Activated naive CD4-positive, alpha-beta T cell treated with anti-CD3 and anti-CD28 coated beads, Interleukin-2, amount 50 U/mL, for 24 hours (primary cell): ENCODE data around the gene NOTO.
A peak's percentile ranks its signal among the peaks of the same experiment; 100 is the strongest.
"Not testable (repeated sequence)": the region's sequence is repeated elsewhere in the genome, so short reads cannot be mapped to it uniquely, and the experiment has no call there.

Experiments used
- H3K27ac Mint-ChIP-seq: one replicate; pipeline ENCODE4 v1.8.0; 2021; ENCODE audit warnings: mild to moderate bottlenecking, mixed read lengths
- H3K27me3 Mint-ChIP-seq: one replicate; pipeline ENCODE4 v1.8.0; 2021; ENCODE audit warnings: mixed read lengths
- H3K36me3 Mint-ChIP-seq: one replicate; pipeline ENCODE4 v1.8.0; 2021; ENCODE audit warnings: mixed read lengths
- H3K4me1 Mint-ChIP-seq: one replicate; pipeline ENCODE4 v1.8.0; 2021; ENCODE audit warnings: mixed read lengths
- H3K4me3 Mint-ChIP-seq: one replicate; pipeline ENCODE4 v1.8.0; 2021; ENCODE audit warnings: mild to moderate bottlenecking, mixed read lengths
- H3K9me3 Mint-ChIP-seq: one replicate; pipeline ENCODE4 v1.8.0; 2021; ENCODE audit warnings: mixed read lengths

The NOTO gene, protein sequence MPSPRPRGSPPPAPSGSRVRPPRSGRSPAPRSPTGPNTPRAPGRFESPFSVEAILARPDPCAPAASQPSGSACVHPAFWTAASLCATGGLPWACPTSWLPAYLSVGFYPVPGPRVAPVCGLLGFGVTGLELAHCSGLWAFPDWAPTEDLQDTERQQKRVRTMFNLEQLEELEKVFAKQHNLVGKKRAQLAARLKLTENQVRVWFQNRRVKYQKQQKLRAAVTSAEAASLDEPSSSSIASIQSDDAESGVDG

DNA sequence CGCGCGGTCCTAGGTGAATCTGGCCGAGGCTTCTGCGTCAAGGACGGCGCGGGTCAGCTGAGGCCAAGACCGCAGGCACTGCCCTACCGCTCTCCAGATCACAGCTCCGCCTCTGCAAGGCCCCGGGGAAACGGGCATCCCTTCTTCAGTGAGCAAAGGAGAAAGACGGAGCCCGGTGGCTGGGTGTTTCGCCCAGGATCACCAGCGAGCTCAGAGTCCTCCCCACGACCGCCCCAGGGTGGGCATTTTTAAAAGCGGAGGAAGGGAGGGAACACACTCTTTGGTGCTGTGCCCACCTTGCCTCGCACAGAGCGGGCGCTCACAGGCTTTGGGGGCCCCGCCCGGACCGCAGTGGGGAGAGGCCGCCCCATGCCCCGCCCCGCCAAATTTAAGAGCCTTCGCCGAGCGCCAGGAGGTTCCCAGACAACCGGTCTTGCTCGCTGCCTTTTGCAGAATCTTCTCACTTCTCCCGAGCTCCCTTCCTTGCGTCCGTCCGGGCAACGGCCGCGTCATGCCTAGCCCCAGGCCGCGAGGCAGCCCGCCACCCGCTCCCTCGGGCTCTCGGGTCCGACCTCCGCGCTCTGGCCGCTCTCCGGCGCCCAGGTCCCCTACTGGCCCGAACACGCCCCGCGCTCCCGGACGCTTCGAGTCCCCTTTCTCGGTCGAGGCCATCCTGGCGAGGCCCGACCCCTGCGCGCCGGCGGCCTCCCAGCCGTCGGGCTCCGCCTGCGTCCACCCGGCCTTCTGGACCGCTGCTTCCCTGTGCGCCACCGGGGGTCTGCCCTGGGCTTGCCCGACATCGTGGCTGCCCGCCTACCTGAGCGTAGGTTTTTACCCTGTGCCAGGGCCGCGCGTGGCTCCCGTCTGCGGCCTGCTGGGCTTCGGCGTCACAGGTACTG lies at the start of gene NOTO:
Gene NOTO, plus strand, starts transcription at position 419 of the 899 bp plus-strand sequence. Its CDS starts 93 bp downstream, at position 512.
- Mint-ChIP-seq H3K36me3 (no peaks in the 10 kb centered on the region), H3K9me3 (no peaks in the 10 kb centered on the region), H3K27me3 (peaks cover 34% of the 10 kb centered on the region), H3K4me1 (peaks cover 6% of the 10 kb centered on the region), H3K4me3 (peak within 1 kb of the TSS; percentile 73), H3K27ac (no peak within 1 kb of the TSS)

DNA sequence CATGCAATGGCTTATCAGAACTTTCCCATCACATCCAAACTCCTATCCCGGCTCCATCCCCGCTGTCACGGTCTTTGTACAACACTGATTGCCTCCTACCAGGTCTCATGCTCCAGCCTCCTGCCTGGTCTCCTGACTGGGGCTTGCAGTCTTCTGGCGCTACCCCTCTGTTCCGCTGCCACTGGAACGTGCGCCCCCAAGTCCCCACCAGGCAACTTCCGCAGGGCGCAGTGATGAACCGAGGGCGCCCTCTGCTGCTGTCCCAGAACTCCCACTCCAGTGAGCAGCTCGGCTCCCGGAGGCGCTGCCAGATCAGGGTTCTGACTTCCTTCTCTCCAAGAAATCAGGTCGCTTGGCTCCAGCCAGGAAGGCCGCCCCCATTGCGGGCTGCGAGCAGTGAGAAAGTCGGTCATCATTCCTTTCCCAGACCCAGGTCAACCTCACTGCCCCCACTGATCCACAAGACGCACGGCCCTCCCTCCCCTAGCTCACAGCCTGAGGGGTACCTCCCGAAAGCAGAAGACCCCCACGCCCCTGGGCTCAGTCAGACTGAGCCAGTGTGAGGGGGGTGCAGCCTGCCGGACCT lies 45.7 kb upstream of the NOTO start:
- Mint-ChIP-seq H3K4me3 (no peak overlapping the region), H3K27me3 (peaks cover 33% of the 10 kb centered on the region), H3K4me1 (no peaks in the 10 kb centered on the region), H3K27ac (no peak overlapping the region), H3K36me3 (no peaks in the 10 kb centered on the region), H3K9me3 (no peaks in the 10 kb centered on the region)

DNA sequence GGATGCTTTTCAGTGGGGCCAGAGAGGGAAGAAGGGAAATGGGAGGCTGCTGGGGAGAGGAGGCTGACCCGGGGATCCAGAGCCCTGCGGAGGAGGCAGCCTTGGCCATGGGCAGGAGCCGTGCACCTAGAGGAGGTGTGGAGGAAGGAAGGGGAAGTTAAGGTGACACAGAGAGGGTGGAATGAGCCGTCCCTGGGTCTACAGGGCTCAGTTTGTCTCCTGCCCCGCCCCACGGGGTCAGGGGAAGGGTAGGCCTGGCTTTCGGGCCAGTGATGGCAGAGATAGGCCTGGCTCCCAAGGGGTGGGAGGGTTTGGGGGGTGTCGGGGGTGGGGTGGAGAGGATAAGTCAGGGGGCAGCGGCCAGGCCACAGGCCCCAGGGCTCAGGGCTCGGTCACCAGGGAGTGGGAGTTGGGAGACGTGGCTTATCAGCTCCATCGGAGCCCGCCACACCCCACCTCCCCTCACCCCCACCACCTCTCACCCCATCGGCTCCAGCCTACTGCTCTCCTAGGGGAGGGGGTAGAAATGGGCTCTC lies 39.5 kb upstream of the NOTO start:
- no peak overlapping the region for H3K27ac Mint-ChIP-seq
- H3K36me3 Mint-ChIP-seq = no peaks in the 10 kb centered on the region
- no peaks in the 10 kb centered on the region for H3K9me3 Mint-ChIP-seq
- no peaks in the 10 kb centered on the region for H3K4me1 Mint-ChIP-seq
- peaks cover 12% of the 10 kb centered on the region for H3K27me3 Mint-ChIP-seq
- H3K4me3 Mint-ChIP-seq = no peak overlapping the region

DNA sequence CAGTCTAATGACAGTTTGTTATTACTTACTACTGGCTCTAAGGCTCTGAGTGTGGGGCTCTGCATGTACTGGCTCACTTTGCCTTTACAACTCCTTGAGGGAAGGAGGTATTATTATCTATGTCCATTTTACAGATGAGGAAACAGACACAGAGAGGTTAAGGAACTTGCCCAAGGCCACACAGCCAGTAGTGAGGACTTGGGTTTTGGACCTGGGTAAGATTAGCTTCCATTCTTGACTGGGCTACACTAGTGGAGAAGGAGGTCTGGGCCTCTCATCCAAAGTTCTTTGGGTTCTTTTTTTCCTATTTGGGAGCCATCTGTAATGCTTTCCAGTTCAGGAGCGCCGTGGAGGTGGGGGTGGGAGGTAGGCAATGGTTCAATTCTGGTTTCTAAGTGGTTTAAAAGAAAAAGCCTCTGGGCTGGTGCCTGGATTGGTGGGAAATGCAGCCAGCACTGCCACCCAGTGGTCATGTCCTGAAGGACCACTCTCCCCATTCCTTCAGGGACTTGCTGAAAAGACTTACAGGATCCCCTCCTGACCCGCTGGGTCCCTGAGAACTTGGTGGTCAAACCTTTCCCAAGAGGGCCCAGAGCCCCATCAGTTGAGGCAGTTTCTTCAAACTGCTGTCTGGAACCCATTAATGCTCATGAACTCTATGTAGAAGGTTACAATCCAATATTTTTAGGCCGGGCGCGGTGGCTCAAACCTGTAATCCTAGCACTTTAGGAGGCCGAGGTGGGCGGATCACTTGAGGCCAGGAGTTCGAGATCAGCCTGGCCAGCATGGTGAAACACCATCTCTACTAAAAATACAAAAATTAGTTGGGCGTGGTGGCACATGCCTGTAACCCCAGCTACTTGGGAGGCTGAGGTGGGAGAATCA lies 38.6 kb upstream of the NOTO start:
- Mint-ChIP-seq H3K4me3 (no peak overlapping the region), H3K36me3 (no peaks in the 10 kb centered on the region), H3K27me3 (peaks cover 8% of the 10 kb centered on the region), H3K4me1 (no peaks in the 10 kb centered on the region), H3K27ac (no peak overlapping the region), H3K9me3 (no peaks in the 10 kb centered on the region)

DNA sequence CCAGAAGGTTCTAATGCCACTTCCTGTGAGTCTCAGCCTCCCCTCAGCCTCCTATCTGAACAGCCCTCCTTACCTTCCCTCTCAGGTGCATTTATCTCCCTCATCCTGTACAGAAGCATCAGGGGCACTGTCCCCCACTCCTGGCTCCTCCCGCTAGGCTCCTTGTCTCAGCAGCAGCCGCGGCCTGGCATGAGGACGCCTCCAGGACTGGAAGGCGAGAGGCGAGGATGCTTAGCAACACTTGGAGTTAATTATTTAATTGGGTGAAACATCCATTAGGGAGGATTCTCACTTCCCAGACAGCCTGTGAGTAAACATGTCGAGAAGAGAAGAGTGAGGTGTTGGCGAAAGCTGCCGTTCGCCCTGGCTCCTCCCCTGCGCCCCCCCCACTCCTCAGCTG lies 36.4 kb upstream of the NOTO start:
- not testable (repeated sequence) for H3K36me3 Mint-ChIP-seq, H3K4me1 Mint-ChIP-seq, H3K9me3 Mint-ChIP-seq, H3K27me3 Mint-ChIP-seq, H3K4me3 Mint-ChIP-seq, H3K27ac Mint-ChIP-seq

DNA sequence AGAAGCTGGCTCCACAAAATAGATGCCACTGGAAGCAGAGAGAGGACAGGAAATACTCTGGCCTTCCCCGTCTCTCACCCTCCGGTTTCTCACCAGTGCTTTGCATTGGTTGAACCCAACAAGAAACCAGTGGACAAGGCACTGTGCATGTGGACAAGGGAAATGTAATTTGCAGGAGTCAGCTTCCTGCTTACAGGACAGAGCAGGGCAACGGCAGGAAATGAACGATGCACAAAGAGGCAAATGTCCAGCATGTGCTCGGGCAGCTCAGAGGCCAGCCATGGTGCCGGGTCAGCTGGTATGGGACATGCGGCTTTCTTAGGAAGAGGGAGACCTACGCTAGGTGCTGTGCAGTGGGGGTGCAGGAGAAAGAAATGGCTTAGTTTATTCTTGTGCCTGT lies 35.6 kb upstream of the NOTO start:
- not testable (repeated sequence) for H3K4me3 Mint-ChIP-seq, H3K27me3 Mint-ChIP-seq, H3K4me1 Mint-ChIP-seq, H3K36me3 Mint-ChIP-seq, H3K27ac Mint-ChIP-seq, H3K9me3 Mint-ChIP-seq

DNA sequence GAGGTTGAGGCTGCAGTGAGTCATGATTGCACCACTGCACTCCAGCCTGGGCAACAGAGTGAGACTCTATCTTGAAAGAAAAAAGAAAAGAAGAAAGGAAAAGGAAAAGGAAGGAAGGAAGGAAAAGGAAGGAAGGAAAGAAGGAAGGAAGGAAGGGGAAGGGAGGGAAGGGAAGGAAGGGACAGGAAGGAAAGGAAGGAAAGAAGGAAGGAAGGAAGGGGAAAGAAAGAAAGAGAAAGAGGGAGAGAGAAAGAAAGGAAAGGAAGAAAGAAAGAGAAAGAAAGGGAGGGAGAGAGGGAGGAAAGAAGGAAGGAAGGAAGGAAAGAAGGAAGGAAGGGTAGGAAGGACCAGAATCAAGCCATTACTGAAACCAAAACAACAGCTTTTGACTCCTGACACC lies 34.0 kb upstream of the NOTO start:
- H3K9me3 Mint-ChIP-seq, H3K4me3 Mint-ChIP-seq, H3K36me3 Mint-ChIP-seq, H3K27me3 Mint-ChIP-seq, H3K4me1 Mint-ChIP-seq: not testable (repeated sequence)
- H3K27ac Mint-ChIP-seq = peak overlapping the region; percentile 46

DNA sequence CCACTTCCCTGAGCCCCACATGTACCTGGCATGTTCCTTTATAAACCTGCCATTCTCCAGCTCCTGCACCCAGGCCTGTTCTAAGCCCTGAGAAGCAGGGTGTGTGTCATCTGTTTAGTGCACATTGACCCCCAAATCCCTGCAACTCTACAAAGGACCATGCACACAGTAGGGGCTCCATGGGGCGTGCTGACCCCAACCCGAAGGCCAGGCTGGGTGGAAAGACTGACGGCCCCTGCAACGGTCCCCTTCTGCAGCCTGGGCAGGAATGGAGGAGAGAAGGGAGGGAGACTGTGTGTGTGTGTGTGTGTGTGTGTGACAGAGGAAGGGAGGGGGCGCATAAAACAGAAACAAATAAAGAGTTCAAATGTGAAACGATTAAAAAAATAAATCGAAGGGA lies 32.0 kb upstream of the NOTO start:
- not testable (repeated sequence) for H3K27me3 Mint-ChIP-seq, H3K27ac Mint-ChIP-seq, H3K4me3 Mint-ChIP-seq, H3K36me3 Mint-ChIP-seq, H3K4me1 Mint-ChIP-seq, H3K9me3 Mint-ChIP-seq

DNA sequence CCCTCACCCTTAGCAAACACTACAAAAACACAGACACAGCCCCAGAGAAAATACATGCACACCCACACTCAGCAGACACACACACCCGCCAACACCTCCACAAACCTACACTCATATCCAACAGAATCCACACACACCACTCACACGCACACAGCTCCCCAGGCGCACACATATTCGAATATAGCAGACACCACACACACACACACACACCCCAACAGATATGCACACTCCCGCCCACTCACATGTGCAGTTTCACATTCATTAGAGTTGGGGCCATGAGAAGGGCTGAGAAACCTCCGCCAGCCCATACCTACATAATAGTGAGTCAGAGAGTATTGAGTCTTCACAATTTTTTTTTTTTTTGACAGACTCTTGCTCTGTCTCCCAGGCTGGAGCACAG lies 29.4 kb upstream of the NOTO start:
- no peak overlapping the region for H3K4me3 Mint-ChIP-seq
- H3K27me3 Mint-ChIP-seq = peaks cover 8% of the 10 kb centered on the region
- H3K36me3 Mint-ChIP-seq = no peaks in the 10 kb centered on the region
- H3K9me3 Mint-ChIP-seq = no peaks in the 10 kb centered on the region
- H3K4me1 Mint-ChIP-seq = peaks cover 19% of the 10 kb centered on the region
- no peak overlapping the region for H3K27ac Mint-ChIP-seq

DNA sequence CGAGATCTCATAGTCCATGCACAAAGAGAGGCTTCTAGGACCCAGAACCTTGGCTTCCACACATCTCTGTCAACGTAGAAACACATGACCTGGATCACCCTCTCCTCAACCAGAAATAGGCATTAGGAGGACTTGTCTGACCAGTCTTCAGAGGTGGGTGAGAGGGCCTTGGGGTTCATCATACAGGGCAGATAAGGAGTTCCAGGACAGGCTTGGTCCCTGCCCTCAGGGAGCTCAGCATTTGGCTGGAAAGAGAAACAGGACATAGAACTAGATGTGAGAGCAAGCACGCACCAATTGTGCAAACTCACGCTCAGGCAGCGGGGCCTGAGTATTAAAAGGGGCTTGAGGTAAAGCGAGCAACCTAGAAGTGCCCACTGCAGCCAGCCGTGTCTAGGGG lies 28.6 kb upstream of the NOTO start:
- Mint-ChIP-seq H3K27ac (no peak overlapping the region), H3K4me3 (no peak overlapping the region), H3K4me1 (peaks cover 19% of the 10 kb centered on the region), H3K36me3 (no peaks in the 10 kb centered on the region), H3K27me3 (peaks cover 11% of the 10 kb centered on the region), H3K9me3 (no peaks in the 10 kb centered on the region)

DNA sequence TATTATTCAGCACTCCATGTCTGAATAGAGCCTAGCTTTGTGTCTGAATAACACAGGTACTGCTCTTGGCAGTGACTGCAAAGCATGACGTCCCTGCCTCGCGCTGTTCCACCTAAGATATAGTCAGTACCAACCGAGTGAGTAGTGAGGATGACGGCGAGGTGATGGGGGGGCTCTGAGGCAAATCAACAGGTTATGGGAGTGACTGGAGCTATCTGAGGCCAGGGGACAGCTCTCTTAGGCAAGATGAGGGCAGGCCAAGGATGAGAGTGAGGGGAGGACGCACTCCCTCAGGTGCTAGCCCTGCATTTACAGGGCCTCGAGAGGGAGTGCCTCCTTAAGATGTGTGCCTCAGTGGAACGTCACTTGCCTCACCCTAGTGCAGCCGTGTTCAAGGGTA lies 28.1 kb upstream of the NOTO start:
- Mint-ChIP-seq H3K9me3 (no peaks in the 10 kb centered on the region), H3K27ac (no peak overlapping the region), H3K4me1 (peaks cover 19% of the 10 kb centered on the region), H3K27me3 (peaks cover 11% of the 10 kb centered on the region), H3K4me3 (no peak overlapping the region), H3K36me3 (no peaks in the 10 kb centered on the region)

DNA sequence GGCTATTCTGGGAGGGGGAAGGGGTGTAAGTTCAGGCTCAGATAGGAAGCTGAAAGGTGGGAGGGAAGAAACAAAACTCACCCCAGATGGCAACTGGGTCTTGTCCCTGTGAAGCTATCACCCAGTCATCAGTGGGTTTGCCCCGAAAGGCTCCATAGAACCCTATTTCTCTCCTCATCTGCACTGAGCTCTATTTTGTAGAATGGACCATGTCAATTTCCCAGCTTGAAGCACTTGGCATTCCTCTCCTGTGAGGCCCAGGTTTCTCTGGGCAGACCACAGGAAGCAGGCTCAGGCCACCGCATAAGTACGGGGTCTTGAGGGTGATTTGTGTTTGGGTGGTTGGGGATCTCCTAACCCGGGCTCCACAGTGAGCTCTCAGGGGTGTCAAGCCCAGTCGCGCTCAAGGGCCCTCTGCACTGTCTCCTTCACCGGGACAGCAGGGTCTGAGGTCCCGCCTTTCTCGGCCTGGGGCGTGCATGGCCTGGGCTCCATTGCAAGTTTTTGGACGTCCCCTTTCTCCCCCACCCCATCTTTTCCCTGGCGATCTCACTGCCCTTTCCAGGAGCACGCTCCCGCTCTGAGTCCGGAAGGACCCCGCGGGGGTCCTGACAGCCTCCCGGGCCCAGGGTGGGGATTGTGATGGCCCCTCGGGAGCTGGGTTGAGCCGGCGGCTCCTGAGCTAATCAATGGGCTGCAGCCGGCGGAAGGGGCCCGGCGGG lies 27.3 kb upstream of the NOTO start:
- Mint-ChIP-seq H3K36me3 (no peaks in the 10 kb centered on the region), H3K27ac (no peak overlapping the region), H3K4me3 (peak overlapping the region; percentile 34), H3K9me3 (no peaks in the 10 kb centered on the region), H3K4me1 (peaks cover 19% of the 10 kb centered on the region), H3K27me3 (peaks cover 13% of the 10 kb centered on the region)

DNA sequence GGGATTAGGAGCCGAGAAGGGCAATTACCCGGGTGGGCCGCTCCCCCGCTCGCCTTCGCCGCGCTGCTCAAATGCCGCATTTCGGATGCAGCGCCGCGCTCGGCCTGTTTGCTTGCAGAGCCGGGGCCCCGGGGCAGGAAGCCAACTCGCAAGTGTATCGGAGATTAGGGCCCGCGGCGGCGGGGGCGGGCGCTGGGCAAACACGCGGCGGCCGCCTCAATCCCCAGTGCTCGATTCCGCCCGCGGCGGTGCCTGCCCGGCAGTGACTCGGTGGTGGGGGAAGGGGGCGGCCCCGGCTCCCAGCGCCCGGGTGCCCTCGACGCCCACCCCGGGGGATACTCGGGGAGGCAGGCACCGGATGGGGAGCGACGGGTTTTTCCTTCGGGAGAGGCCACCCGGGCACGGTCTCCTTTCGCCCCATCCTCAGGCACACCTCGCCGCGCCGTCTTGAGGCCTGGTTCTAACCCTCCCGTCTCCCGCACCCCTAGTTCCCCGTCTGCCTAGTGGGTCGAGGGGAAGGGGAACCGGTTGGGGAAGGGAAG lies 26.6 kb upstream of the NOTO start:
- Mint-ChIP-seq H3K4me3 (peak overlapping the region; percentile 87), H3K4me1 (peaks cover 19% of the 10 kb centered on the region), H3K27ac (no peak overlapping the region), H3K36me3 (no peaks in the 10 kb centered on the region), H3K27me3 (peaks cover 15% of the 10 kb centered on the region), H3K9me3 (no peaks in the 10 kb centered on the region)

DNA sequence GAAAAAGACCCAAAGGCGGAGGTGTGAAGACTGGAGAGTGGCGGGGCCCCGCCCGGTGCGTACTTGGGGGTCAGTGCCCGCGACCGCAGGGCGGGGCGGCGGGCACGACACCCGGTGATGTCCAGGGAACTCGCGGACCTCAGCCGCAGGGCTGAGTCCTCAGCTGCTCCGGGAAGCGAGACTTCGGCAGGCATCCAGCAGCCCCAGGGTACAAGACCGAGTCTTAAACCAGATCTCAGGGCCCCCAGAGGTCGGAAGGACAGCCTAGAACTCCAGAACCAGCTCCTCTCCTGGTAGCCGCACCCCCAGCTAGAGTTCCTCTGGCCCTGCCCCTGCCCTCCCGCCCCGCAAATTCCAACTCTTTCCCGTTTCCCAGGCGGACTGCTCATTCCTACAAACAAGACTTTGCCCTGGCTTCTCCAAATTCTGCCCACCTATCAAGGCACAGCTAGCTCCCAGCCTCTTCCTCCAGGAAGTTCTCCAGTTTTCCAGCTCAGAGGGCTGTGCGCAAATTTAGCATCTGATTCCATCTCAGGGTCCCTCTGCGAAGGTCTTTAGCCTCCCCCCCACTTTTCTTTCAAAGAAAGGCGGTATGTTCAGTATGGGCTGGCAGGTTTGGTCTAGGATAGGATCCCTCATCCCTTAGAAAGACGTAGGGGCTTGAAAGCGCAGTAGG lies 26.0 kb upstream of the NOTO start:
- no peaks in the 10 kb centered on the region for H3K36me3 Mint-ChIP-seq
- H3K27me3 Mint-ChIP-seq = peaks cover 16% of the 10 kb centered on the region
- H3K9me3 Mint-ChIP-seq = no peaks in the 10 kb centered on the region
- peaks cover 19% of the 10 kb centered on the region for H3K4me1 Mint-ChIP-seq
- peak overlapping the region; percentile 87 for H3K4me3 Mint-ChIP-seq
- no peak overlapping the region for H3K27ac Mint-ChIP-seq
